Activated CD4-positive, alpha-beta T cell treated with anti-CD3 and anti-CD28 coated beads, Interleukin-2, amount 10 ng/mL, durations not matched to agents 7 days and 5 days (primary cell): Measurements from ENCODE around the gene AMPD2. TPM values are rescaled to one million over a fixed set of nuclear protein-coding genes. Genes with fewer than 3 reads are reported as not detected.

Experiments
- CTCF ChIA-PET: fragments of 350-600 bp; sonication (Branson Sonifier 250); formaldehyde crosslinking; loops from one replicate; lab custom pipeline; 2021; ENCODE audit warnings: antibody characterized with exemption; lab: Charles Lee
- POLR2A ChIA-PET: fragments of 350-600 bp; sonication (Branson Sonifier 250); formaldehyde crosslinking; loops from one replicate; lab custom pipeline; 2021; ENCODE audit warnings: antibody characterized with exemption; lab: Charles Lee
- DNase-seq: peaks from one replicate; pipeline ENCODE4 v3.0.0-alpha.2; 2020
- H3K27ac Mint-ChIP-seq: one replicate; pipeline ENCODE4 v1.8.0; 2021; ENCODE audit warnings: mild to moderate bottlenecking, moderate library complexity, mixed read lengths
- H3K27me3 Mint-ChIP-seq: one replicate; pipeline ENCODE4 v1.8.0; 2021; ENCODE audit warnings: mixed read lengths
- H3K36me3 Mint-ChIP-seq: one replicate; pipeline ENCODE4 v1.8.0; 2021; ENCODE audit warnings: low read depth, mixed read lengths
- H3K4me1 Mint-ChIP-seq: one replicate; pipeline ENCODE4 v1.8.0; 2021; ENCODE audit warnings: mixed read lengths
- H3K4me3 Mint-ChIP-seq: one replicate; pipeline ENCODE4 v1.8.0; 2021; ENCODE audit warnings: mild to moderate bottlenecking, moderate library complexity, mixed read lengths
- H3K9me3 Mint-ChIP-seq: one replicate; pipeline ENCODE4 v1.8.0; 2021; ENCODE audit warnings: mixed read lengths
- total RNA-seq, 2 experiments: library from RNA; stranded (reverse); gene quantifications; one replicate each; pipeline ENCODE4 v1.2.3, GENCODE V29; 2021

The AMPD2 gene
- total RNA-seq, 2 experiments from 2014 or later = 116 to 120 TPM

- Mint-ChIP-seq H3K27ac (no peak overlapping the region), H3K36me3 (peaks cover 11% of the 10 kb centered on the region), H3K9me3 (no peaks in the 10 kb centered on the region), H3K27me3 (no peaks in the 10 kb centered on the region), H3K4me1 (peaks cover 20% of the 10 kb centered on the region), H3K4me3 (no peak overlapping the region)
- DNase-seq = peak; percentile 4
- POLR2A ChIA-PET = no interaction called here
- CTCF ChIA-PET = interaction anchor here (0.9 to 7.1 kb wide), 7 partner anchors 8 to 349 kb away, joined by 3 to 112 read pairs (median 10); partner anchors contain the start of gene AHCYL1
These were observed 16.2 kb downstream of the AMPD2 start for GRCh38 chr1:109635862-109636200.

- ChIA-PET POLR2A (no interaction called here), CTCF (interaction anchor here (0.7 to 7.1 kb wide), 8 partner anchors 9 to 348 kb away, joined by 3 to 112 read pairs (median 8); partner anchors contain the start of gene AHCYL1)
- Mint-ChIP-seq H3K4me1 (peaks cover 20% of the 10 kb centered on the region), H3K9me3 (no peaks in the 10 kb centered on the region), H3K27me3 (no peaks in the 10 kb centered on the region), H3K27ac (no peak overlapping the region), H3K36me3 (peaks cover 6% of the 10 kb centered on the region), H3K4me3 (no peak overlapping the region)
- peak; percentile 4 for DNase-seq
These were observed 16.7 kb downstream of the AMPD2 start for GRCh38 chr1:109636201-109636952.

GRCh38 chr1:109637446-109637845, 17.8 kb downstream of the AMPD2 start:
- POLR2A ChIA-PET = no interaction called here
- CTCF ChIA-PET = interaction anchor here (0.9 to 7.1 kb wide), 7 partner anchors 10 to 347 kb away, joined by 3 to 112 read pairs (median 10); partner anchors contain the start of gene AHCYL1
- DNase-seq = no peak
- Mint-ChIP-seq H3K27ac (no peak overlapping the region), H3K27me3 (no peaks in the 10 kb centered on the region), H3K36me3 (no peaks in the 10 kb centered on the region), H3K4me3 (no peak overlapping the region), H3K4me1 (peaks cover 20% of the 10 kb centered on the region), H3K9me3 (no peaks in the 10 kb centered on the region)

GRCh38 chr1:109639063-109639840, 19.6 kb downstream of the AMPD2 start:
- POLR2A ChIA-PET = interaction anchor here (0.6 kb wide), 1 partner anchor 314 kb away, joined by 3 read pairs; no protein-coding TSS in a partner anchor
- DNase-seq = peak; percentile 5
- no peak overlapping the region for H3K4me3 Mint-ChIP-seq
- H3K36me3 Mint-ChIP-seq = no peaks in the 10 kb centered on the region
- H3K27ac Mint-ChIP-seq = no peak overlapping the region
- no peaks in the 10 kb centered on the region for H3K27me3 Mint-ChIP-seq
- CTCF ChIA-PET = interaction anchor here (0.6 to 7.1 kb wide), 30 partner anchors 11 to 426 kb away, joined by 3 to 112 read pairs (median 6); partner anchors contain the start of genes AHCYL1, AMPD2, GNAI3 and GNAT2
- H3K9me3 Mint-ChIP-seq = no peaks in the 10 kb centered on the region
- peaks cover 32% of the 10 kb centered on the region for H3K4me1 Mint-ChIP-seq

GRCh38 chr1:109639841-109640184, 20.2 kb downstream of the AMPD2 start:
- Mint-ChIP-seq H3K36me3 (no peaks in the 10 kb centered on the region), H3K27me3 (no peaks in the 10 kb centered on the region), H3K4me1 (peaks cover 26% of the 10 kb centered on the region), H3K4me3 (no peak overlapping the region), H3K27ac (no peak overlapping the region), H3K9me3 (no peaks in the 10 kb centered on the region)
- CTCF ChIA-PET = interaction anchor here (0.5 to 7.1 kb wide), 44 partner anchors 11 to 1483 kb away, joined by 3 to 112 read pairs (median 5); partner anchors contain the start of genes AHCYL1, AMPD2, GNAI3 and GNAT2
- no peak for DNase-seq
- POLR2A ChIA-PET = interaction anchor here (1.2 kb wide), 1 partner anchor 134 kb away, joined by 3 read pairs; no protein-coding TSS in a partner anchor

GRCh38 chr1:109640285-109640865, 20.7 kb downstream of the AMPD2 start:
- ChIA-PET CTCF (interaction anchor here (0.5 to 7.1 kb wide), 46 partner anchors 10 to 1482 kb away, joined by 3 to 112 read pairs (median 5); partner anchors contain the start of genes AHCYL1, AMPD2, GNAI3 and GNAT2), POLR2A (interaction anchor here (1.2 kb wide), 1 partner anchor 134 kb away, joined by 3 read pairs; no protein-coding TSS in a partner anchor)
- no peak overlapping the region for H3K4me3 Mint-ChIP-seq

GRCh38 chr1:109641078-109641740, 21.6 kb downstream of the AMPD2 start:
- Mint-ChIP-seq H3K27me3 (no peaks in the 10 kb centered on the region), H3K4me3 (no peak overlapping the region), H3K4me1 (peaks cover 18% of the 10 kb centered on the region), H3K27ac (no peak overlapping the region), H3K9me3 (no peaks in the 10 kb centered on the region), H3K36me3 (no peaks in the 10 kb centered on the region)
- POLR2A ChIA-PET = interaction anchor here (1.2 kb wide), 1 partner anchor 133 kb away, joined by 3 read pairs; no protein-coding TSS in a partner anchor
- DNase-seq = peak; percentile 2
- CTCF ChIA-PET = interaction anchor here (0.8 to 7.1 kb wide), 20 partner anchors 9 to 373 kb away, joined by 3 to 112 read pairs (median 8); partner anchors contain the start of genes AHCYL1, GNAI3, GPR61 and GSTM4

More at GRCh38 chr1:109640285-109640865, 20.7 kb downstream of the AMPD2 start:
- Mint-ChIP-seq H3K27me3 (no peaks in the 10 kb centered on the region), H3K27ac (no peak overlapping the region), H3K4me1 (peaks cover 21% of the 10 kb centered on the region), H3K9me3 (no peaks in the 10 kb centered on the region), H3K36me3 (no peaks in the 10 kb centered on the region)
- DNase-seq = peak; percentile 93

- CTCF ChIA-PET = interaction anchor here (0.7 to 7.1 kb wide), 8 partner anchors 9 to 343 kb away, joined by 3 to 112 read pairs (median 41); partner anchors contain the start of genes AHCYL1 and GSTM4
- no peak overlapping the region for H3K27ac Mint-ChIP-seq
- no peaks in the 10 kb centered on the region for H3K36me3 Mint-ChIP-seq
- peaks cover 18% of the 10 kb centered on the region for H3K4me1 Mint-ChIP-seq
- peak; percentile 2 for DNase-seq
- no peak overlapping the region for H3K4me3 Mint-ChIP-seq
- H3K9me3 Mint-ChIP-seq = no peaks in the 10 kb centered on the region
- no peaks in the 10 kb centered on the region for H3K27me3 Mint-ChIP-seq
- POLR2A ChIA-PET = no interaction called here
These were observed 22.2 kb downstream of the AMPD2 start for GRCh38 chr1:109641861-109642260.

GRCh38 chr1:109642626-109643025, 23.0 kb downstream of the AMPD2 start:
- ChIA-PET CTCF (interaction anchor here (0.6 to 1.5 kb wide), 8 partner anchors 9 to 341 kb away, joined by 3 to 9 read pairs (median 3); partner anchors contain the start of genes AHCYL1 and GSTM4), POLR2A (no interaction called here)
- Mint-ChIP-seq H3K27ac (no peak overlapping the region), H3K36me3 (no peaks in the 10 kb centered on the region), H3K4me3 (no peak overlapping the region), H3K27me3 (no peaks in the 10 kb centered on the region), H3K9me3 (no peaks in the 10 kb centered on the region), H3K4me1 (peaks cover 18% of the 10 kb centered on the region)
- peak; percentile 3 for DNase-seq

- no peak overlapping the region for H3K27ac Mint-ChIP-seq
- POLR2A ChIA-PET = no interaction called here
- CTCF ChIA-PET = interaction anchor here (0.7 to 1.5 kb wide), 9 partner anchors 12 to 340 kb away, joined by 3 to 9 read pairs (median 3); partner anchors contain the start of genes AHCYL1 and GSTM4
These were observed 24.0 kb downstream of the AMPD2 start for GRCh38 chr1:109643385-109644230.

GRCh38 chr1:109644670-109645069, 25.0 kb downstream of the AMPD2 start:
- Mint-ChIP-seq H3K27ac (no peak overlapping the region), H3K4me3 (no peak overlapping the region), H3K4me1 (peaks cover 18% of the 10 kb centered on the region), H3K36me3 (no peaks in the 10 kb centered on the region), H3K9me3 (no peaks in the 10 kb centered on the region), H3K27me3 (no peaks in the 10 kb centered on the region)
- no peak for DNase-seq
- CTCF ChIA-PET = interaction anchor here (0.7 to 1.5 kb wide), 4 partner anchors 39 to 340 kb away, joined by 3 to 6 read pairs (median 4); partner anchors contain the start of gene AHCYL1
- POLR2A ChIA-PET = no interaction called here

More at GRCh38 chr1:109643385-109644230, 24.0 kb downstream of the AMPD2 start:
- H3K9me3 Mint-ChIP-seq = no peaks in the 10 kb centered on the region
- H3K4me3 Mint-ChIP-seq = no peak overlapping the region
- H3K4me1 Mint-ChIP-seq = peaks cover 18% of the 10 kb centered on the region
- no peaks in the 10 kb centered on the region for H3K36me3 Mint-ChIP-seq
- no peaks in the 10 kb centered on the region for H3K27me3 Mint-ChIP-seq
- peak; percentile 92 for DNase-seq
